Myocyte (in vitro differentiated cells): Measurements from ENCODE around the gene MRTFB. TPM values are rescaled to one million over a fixed set of nuclear protein-coding genes. Genes with fewer than 3 reads are reported as not detected.

Source experiments
- DNase-seq: peaks from one replicate; pipeline ENCODE4 v3.0.0-alpha.2; 2012; ENCODE audit warnings: low read depth
- total RNA-seq: library from RNA; depleted of rRNA; stranded (reverse); fragments of >200 nt; gene quantifications from 2 replicates; pipeline ENCODE4 v1.2.3, GENCODE V29; 2014

MRTFB gene
- total RNA-seq, 1 donor from 2014 or later, result 12.3 TPM

DNA sequence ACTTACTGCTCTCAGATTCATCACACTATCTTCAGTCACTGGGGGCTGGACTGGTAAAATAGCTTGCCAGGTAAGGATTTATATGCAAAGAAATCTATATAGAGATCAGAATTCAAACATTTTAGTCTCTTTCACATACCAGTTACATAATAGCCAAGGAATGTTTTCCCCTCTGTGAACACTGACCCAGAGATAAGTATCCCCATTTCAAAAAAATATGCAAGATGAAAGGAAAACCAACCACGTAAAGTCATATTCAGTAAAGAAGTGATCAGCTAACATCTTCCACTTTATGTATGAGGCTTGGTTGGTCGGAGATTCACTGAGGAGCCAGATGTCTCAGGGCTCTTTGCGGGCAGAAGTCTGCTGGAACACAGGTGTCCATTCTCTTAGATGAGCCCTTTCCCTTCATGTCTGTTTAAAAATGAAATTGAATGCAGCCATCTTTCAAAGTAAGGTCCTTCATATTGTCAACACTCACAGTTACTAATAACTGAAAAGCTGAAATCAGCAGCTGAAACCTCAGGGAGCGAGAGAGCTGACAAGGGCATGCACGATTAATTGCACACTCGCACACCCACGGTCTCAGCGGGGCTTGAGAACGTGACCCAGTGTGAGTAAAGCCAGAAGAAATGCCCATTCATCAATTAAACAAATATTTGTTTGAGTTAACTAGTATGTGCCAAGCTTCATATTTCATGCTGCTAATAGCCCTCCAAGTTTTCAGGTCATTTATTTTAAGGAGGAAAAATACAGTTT, 161.2 kb downstream of the MRTFB start:
- DNase-seq, result no peak

DNA sequence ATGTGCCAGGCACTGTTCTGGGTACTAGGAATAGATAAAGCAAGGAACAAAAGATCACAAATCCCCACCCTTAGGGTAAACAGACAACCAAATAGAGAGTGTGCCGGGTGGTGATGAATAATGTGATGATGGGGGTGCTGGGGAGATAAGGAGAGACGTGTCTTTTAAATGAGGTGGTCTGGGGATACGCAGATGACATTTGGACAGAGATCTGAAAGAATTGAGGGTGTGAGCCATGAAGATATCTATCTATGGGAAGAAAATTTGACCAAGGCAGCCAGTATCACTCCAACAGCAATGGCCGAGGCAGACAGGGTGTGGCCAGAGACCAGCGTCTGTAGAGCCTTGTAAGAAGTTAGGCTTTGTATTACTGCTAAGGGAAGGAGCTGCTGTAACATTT, 165.3 kb downstream of the MRTFB start:
- no peak for DNase-seq

DNA sequence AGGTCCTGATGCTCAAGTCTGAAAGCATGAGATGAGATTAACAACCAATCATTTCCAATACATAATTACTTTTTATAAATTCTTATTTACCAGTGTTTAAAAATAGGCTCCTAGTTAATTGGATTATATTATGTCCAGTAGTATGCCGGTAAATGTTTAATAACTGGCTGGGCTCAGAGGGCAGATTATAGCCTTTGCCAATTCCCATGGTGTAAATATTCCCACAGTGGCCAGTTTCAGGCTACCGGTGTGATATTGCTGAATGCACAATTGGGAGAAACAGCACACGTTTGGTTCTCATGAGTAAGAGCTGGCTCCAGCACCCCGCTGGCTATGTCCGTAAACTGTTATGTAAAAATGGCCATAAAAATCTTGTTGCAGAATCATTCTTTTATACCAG, 167.6 kb downstream of the MRTFB start:
- no peak for DNase-seq

DNA sequence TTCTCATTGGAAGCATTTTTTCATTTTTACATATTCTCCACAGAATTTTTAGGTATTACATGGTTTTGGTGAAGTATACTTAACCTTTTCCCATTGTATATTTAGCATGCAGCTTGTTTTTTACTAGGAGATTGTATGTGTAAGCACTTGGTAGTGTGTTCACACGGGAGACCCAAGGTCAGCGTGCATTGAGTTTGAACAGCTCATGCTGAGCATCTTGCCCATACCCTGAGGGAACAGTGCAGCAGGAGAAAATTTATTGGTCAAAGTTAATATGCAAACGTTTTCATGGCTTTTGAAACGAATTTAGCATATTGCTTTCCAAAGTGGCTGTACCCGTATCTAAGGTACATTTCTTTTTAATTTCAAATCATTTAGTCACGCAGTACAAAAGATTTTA, 168.7 kb downstream of the MRTFB start:
- no peak for DNase-seq

DNA sequence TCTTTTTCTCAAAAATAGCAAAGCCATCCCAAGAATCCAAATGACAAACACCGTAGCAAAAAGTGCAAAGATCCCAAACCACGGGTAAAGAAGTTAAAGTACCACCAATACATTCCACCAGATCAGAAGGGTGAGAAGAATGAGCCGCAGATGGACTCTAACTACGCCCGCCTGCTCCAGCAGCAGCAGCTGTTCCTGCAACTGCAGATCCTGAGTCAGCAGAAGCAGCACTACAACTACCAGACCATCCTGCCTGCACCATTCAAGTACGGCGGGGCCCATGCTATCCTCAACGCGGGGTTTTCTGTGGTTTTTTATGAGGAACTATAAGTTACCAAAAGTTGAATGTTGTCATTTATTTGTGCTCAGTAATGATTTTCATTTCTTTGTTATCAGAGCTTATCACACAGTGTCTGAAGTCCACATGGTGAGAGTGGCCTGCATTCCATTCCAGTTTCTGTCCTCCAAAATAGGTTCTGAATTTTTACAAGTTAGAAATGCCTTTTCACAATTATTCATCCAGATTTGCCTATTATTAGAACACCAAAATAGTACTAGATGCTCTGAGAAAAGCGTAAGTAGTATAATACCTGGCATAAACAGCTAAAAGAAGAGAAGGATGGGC, 169.2 kb downstream of the MRTFB start:
- DNase-seq, result peak; percentile 66

DNA sequence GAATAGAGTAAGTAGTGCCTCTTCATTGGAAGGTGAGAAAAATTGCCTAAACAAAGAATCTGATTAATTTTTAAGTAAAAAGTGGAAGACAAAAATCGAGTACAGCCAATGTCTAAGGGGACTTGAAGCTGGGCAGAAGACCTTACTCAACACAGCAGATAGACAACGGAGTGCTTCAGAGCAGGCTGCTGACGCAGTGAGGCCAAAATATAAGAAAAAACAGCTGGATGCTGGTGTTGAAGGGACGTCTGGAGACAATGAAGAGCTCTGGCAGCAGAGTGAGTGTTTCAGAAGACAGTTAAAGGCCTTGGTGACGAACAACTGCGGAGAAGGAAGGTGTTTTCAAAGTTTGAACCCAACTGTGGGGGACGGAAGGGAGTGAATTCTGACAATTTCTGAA, 169.8 kb downstream of the MRTFB start:
- DNase-seq, result no peak

DNA sequence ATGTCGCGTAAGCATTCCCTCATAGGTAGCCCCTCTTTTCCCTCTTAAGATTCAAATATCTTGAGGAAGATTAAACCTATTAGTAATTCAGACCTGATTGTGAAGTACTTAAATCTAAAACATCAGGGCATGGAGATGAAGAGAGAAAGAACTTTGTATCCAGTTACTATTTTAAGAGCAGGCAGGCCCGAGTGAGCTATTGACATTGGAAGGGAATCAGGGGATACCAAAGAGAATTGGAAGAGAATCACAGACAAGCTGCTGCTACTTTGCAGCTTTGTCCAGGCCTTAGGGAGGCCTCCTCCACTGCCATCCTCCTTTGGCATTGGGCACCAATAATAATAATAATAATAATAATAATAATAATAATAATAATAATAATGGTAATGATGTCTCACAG, 170.5 kb downstream of the MRTFB start:
- no peak for DNase-seq

DNA sequence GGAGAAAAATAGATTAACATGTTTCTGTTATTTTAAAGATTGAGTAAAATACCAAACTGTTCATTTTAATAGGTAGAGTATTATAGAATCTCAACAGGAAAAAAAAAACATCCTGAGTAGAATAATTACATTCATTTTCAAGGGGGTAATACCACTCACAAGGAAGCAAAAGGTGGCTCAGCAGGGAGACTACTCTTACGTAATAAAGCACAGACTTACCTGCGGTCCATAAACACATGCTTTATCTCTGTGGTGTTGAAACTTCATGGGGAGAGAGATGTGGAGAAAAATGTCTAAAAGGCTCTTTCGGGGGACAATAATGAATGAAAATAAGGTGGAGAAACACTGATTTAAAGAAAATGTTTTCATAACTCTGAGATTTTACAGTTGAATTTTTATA, 171.7 kb downstream of the MRTFB start:
- DNase-seq, result no peak

DNA sequence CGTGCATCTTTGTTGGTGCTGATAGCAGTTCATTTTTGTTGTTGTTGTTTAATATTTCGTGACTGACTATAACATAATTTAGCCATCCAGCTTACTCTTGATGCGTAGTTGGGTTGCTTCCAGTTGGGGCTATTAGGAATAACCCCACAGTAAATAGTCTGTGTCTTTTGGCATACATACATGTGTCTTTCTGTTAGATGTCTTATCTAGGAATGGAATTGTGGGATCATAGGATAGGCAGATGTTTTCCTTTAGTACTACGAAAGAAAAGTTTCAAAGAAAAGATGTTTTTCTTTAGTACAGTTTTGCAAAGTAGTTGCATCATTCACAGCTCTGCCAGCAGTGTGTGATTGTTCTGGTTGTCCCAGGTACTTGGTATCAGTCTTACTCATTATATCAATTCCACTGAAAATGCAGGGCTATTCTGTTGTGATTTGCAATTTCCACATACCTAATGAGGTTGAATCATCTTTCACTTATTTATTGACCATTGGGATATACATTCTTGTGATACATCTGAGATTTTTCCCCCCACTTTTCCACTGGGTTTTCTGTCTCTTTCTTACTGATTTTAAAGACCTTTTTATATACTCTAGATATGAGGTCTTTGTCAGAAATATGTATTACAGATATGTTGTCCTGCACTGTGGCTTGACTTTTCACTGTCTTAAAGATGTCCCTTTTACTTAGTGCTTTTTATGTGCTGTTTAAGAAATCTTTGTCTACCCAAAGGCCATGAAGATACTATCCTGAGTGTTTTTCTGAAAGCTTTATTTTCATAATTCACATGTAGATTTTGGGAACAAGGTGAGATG, 173.3 kb downstream of the MRTFB start:
- DNase-seq, result no peak

DNA sequence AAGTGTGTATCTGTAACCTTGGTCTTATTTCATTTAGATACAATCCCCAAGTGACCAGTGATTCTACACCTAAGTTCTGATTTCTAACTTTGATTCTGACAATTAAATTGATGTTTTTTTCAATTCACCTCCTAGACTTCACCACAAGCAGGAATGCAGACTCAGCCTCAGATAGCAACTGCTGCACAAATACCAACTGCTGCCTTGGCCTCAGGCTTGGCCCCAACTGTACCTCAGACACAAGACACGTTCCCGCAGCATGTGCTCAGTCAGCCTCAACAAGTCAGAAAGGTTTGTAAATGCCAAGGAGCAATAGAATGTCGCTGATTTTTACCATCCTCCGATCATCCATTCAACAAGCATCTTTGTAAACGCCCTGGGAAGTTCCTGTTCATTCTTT, 177.7 kb downstream of the MRTFB start:
- DNase-seq, result peak; percentile 84

DNA sequence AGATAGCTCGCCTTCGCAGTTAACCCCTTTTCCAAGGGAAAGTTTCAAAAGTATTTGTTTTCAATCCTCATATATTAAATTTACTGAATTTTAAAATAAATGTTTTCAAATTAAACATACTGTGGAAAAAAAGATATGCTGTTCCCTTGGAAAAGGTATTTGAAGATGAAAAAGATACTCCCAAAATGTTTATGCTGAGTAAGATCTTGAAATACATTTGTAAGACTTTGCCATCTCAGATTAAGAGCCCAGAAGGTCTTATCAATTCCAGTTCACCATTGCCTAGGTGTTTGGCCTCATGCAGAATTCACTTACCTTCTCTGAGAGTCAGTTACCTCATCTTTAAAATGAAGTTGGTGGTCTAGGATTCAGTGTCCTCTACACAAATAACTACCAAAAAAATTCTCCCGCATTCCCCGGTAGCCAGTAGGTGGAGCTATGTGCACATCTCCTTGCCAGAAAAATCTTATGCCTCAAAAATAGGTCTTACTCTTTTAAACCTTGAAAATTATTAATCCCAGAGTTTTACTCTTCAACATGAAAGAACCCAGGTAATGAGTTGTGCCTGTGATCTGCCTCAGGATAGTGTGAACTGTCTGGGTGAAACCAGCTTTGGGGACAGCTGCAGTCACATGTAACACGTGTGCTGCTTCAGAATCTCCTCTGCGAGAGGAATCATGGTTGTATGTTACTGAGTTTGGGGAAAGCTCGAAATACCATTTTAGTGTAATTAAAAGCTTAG, 178.3 kb downstream of the MRTFB start:
- DNase-seq, result peak; percentile 67

DNA sequence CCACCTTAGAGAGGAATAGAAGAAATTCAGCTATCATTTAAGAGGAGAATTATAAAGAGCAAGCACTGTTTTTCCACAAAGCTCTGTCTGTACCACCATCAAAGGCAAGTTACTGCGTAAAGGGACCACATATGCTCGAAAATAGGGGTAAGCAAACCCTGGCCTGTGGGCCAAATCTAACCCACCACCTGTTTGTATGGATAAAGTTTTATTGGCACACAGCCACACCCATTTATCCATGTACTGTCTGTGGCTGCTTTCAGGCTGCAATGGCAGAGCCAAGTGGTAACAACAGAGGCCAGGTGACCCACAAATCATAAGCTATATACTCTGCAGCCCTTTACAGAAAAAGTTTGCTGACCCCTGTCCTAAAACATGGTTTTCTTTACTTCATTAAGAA, 180.3 kb downstream of the MRTFB start:
- DNase-seq, result peak; percentile 6

DNA sequence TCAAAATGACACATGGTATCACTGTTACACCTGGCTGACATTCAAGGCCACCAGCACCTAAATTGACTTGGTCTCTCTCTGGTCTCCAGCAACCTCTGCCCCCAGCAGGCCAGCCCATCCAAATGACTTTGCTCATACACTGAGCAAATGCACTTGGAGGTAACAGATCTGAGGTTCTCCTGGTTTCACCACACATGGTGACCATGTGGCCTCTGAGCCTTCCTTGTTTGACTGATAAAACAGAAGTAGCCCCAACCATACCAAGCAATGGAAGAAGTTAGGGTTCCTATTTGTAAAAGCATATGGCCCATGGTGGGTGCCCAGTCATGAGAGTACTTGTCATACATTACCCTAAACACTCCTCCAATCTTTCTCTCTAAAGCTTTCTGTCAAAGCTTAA, 181.7 kb downstream of the MRTFB start:
- DNase-seq, result no peak

DNA sequence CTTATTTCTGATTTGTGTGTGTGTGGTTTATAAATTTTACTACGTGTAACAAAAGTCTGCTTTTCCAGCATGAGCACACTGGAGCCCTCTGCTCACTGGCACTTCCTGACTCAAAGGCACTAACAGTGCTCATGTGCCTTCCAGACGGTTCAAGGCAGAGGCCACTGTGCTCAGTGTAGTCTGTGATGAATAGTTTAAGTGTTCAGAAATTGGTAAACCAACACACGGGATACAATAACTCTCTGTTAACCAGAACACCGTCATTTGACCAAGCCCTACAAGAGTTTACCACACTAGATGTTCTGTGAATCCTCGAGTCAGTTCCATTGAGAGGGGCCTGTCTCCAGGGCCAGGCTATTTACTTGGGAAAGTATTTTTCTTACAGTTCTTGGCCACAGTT, 191.9 kb downstream of the MRTFB start:
- DNase-seq, result no peak

DNA sequence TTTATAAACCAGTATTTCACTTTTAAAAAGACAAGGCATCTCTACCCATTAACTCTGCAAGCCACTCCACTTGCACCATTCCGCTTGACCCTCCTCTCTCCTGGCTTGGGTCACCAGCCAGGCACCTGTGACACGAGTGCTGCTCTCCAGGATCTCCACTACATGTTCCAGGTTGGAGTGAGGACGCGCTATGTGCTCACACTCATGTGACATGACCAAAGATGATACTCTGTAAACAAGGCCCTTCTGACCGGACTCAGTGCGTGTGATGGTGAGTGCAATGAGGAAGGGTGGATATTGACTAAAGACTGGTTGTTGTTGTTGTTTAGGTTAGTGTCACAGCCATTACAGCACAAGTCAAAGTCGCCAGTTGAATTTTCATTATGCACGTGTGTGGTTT, 192.7 kb downstream of the MRTFB start:
- DNase-seq, result no peak

DNA sequence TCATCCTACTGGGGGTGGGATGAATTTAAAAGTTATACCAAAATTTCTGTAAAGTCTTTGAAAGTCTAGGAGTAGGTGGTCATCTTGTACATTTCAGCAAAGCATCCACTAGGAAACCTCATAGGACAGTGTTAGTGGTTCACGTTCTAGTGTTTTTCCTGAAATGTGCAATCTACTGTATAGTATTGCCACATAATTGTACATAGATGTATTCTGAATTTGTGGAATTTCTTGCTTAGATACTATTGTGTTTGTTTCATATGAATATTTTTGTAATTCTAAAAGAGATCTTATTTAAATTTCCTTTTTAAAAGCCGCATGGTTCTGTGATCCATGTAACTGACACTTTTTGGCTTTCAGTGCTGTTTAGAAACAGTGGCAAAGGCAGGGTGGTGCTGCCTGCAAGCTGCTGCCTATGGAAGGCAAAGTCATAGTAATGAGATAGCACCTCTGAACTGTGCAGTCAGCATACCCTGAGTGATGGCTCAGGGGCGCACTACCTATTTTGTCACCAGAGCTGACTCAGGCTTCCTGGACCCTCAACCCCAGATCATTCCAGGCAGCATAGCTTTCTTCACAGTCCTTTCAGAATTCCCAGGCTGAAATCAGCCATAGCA, 193.3 kb downstream of the MRTFB start:
- DNase-seq, result no peak

DNA sequence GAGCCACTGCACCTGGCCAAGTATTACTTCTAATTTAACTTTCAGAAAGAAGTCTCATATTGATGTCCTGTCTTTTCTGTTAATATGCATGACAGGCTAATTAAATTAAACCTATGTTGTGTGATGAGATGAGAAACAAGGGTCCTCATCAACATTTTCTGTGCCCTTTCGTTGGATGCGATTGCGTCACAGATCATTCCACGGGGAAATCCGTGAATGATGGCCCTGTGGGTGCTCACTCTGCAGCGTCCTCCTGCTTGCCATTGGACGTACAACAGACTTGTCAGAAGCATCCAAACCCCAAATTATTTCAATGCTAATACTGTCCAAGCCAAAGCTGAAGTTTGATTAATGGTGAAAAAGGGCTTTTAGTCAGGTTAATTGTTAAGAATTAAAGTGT, 197.0 kb downstream of the MRTFB start:
- no peak for DNase-seq

DNA sequence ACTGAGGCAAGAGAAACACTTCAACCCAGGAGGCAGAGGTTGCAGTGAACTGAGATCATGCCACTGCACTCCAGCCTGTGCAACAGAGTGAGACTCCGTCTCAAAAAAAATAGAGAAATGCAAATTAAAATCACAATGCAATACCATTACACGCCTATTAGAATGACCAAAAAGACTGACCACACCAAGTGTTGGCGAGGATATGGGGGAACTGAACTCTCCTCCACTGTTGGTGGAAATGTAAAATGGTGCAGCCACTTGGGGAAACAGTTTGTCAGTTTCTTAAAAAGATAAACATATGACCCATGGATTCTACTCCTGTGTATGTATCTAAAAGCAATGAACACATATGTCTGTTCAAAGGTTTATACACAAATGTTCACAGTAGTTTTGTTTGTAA, 204.8 kb downstream of the MRTFB start:
- DNase-seq, result no peak

DNA sequence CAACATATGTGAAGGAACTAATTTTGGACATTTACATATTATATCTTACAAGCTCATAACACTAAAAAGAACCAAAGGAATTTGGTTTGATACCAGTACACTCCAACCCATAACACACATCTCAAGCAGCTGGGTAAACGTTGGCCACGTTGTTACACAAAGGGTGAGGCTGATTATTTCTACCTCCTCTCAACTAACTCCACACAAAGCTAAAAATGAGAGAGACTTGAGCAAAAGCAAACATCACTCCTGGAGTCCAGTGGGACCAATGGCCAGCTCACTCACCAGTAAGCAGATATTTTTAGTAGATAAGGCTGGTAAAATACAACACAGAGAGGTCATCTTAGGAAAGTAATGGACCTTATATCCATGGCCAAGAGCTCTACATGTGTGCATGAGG, 207.6 kb downstream of the MRTFB start:
- DNase-seq, result no peak

DNA sequence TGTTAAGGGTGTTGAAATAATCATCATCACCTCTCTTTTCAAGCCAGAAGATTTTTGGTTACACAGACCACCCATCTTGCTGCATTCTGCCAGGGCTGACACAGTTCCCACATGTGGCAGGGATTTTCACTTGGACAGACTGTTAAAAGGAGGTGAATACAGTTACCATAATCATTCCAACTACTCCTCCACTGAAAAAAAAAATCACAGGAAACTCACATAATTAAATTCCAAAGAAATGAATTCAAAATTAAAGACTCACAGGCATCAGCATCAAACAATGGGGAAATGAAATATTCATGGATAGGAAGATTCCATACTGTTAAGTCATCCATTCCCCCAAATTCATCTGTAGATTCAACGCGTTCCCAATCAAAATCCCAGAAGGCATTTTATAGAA, 209.4 kb downstream of the MRTFB start:
- no peak for DNase-seq

DNA sequence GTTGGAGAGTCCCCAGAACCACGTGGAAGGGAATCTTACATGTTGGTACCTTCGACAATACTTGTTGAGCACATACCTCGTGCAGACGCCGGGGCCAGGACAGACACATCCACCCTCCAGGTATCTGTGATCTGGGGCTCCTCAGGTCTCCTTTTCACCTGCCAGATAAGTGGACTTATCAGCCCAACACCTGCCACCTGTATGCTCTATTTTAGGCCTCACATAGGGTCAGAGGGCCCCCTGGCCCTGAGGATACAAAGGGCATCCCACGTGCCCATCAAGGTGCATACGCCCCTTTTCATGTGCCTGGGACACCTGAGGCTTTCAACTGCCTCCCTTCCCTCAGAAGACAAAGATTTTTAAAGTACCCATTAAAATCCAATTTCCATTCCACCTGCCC, 212.7 kb downstream of the MRTFB start:
- DNase-seq, result no peak
